IMR-90 (cell line): ENCODE results near the gene SLC27A2. TPM values are rescaled to one million over a fixed set of nuclear protein-coding genes. Genes with fewer than 3 reads are reported as not detected.

Experiments used
- ATAC-seq: fragments of 200-7000 bp; cut with Tn5 transposase; 2 replicates; pipeline ENCODE4 v1.9.1; 2020; ENCODE audit warnings: low read depth, mild to moderate bottlenecking, moderate library complexity
- BruUV-seq: library from RNA; stranded (reverse); fragments of 400-500 nt; replicated peaks from 2 replicates; lab custom pipeline; 2021; lab: Mats Ljungman, UMichigan
- CTCF ChIA-PET: fragments of 300-600 bp; formaldehyde crosslinking; extraction: SDS; loops from one replicate; lab custom pipeline; 2021; ENCODE audit warnings: antibody characterized with exemption; lab: Yijun Ruan, JAX
- POLR2A ChIA-PET: fragments of 300-600 bp; sonication (Branson Sonifier 250); formaldehyde crosslinking; loops from one replicate; lab custom pipeline; 2022; ENCODE audit warnings: antibody characterized with exemption; ENCODE audit not compliant: unreplicated experiment; lab: Charles Lee
- DNase-seq: peaks from one replicate; pipeline ENCODE4 v3.0.0; 2013
- H2AFZ ChIP-seq: replicated peaks from 2 replicates; pipeline ENCODE3; 2013; ENCODE audit warnings: low read length, mild to moderate bottlenecking; ENCODE audit not compliant: poor library complexity
- H2AK5ac ChIP-seq: 2 replicates; pipeline ENCODE4 v1.6.1; 2013; ENCODE audit warnings: low read depth, low read length, inconsistent platforms
- H2AK9ac ChIP-seq: replicated peaks from 2 replicates; pipeline ENCODE3; 2013; ENCODE audit warnings: mild to moderate bottlenecking, low read depth, low read length, moderate library complexity; ENCODE audit not compliant: poor library complexity
- H2BK120ac ChIP-seq: 2 replicates; pipeline ENCODE4 v1.6.1; 2013; ENCODE audit warnings: low read depth, low read length, inconsistent platforms
- H2BK15ac ChIP-seq: 3 replicates; pipeline ENCODE4 v1.6.1; 2013; ENCODE audit warnings: low read depth, low read length, inconsistent platforms
- H2BK20ac ChIP-seq: 2 replicates; pipeline ENCODE4 v1.6.1; 2013; ENCODE audit warnings: low read depth, mild to moderate bottlenecking, inconsistent platforms, low read length, moderate library complexity
- H2BK5ac ChIP-seq: 2 replicates; pipeline ENCODE4 v1.6.1; 2013; ENCODE audit warnings: mild to moderate bottlenecking, low read depth, low read length, inconsistent platforms; ENCODE audit not compliant: poor library complexity, severe bottlenecking
- H3K14ac ChIP-seq: replicated peaks from 2 replicates; pipeline ENCODE4 v1.6.1; 2013; ENCODE audit warnings: low read depth, low read length, inconsistent platforms
- H3K18ac ChIP-seq: 2 replicates; pipeline ENCODE4 v1.6.1; 2013; ENCODE audit warnings: low read depth, low read length, control low read depth
- H3K23ac ChIP-seq: 2 replicates; pipeline ENCODE4 v1.6.1; 2013; ENCODE audit warnings: low read depth, low read length, inconsistent platforms
- H3K27ac ChIP-seq: 2 replicates; pipeline ENCODE4 v1.5.1; 2013; ENCODE audit warnings: mild to moderate bottlenecking, control low read depth, low read length; ENCODE audit not compliant: insufficient read depth
- H3K27me3 ChIP-seq: 2 replicates; pipeline ENCODE4 v1.6.1; 2013; ENCODE audit warnings: low read length; ENCODE audit not compliant: control insufficient read depth, insufficient read depth
- H3K36me3 ChIP-seq: 2 replicates; pipeline ENCODE4 v1.6.1; 2013; ENCODE audit warnings: low read length, mixed read lengths; ENCODE audit not compliant: control insufficient read depth, insufficient read depth
- H3K4ac ChIP-seq: 2 replicates; pipeline ENCODE4 v1.6.1; 2013; ENCODE audit warnings: low read depth, low read length, inconsistent platforms
- H3K4me1 ChIP-seq: 2 replicates; pipeline ENCODE4 v1.6.1; 2013; ENCODE audit warnings: low read length, mixed read lengths; ENCODE audit not compliant: control insufficient read depth, insufficient read depth
- H3K4me2 ChIP-seq: 2 replicates; pipeline ENCODE4 v1.6.1; 2013; ENCODE audit warnings: low read depth, mild to moderate bottlenecking, control low read depth, low read length, moderate library complexity
- H3K4me3 ChIP-seq: 2 replicates; pipeline ENCODE4 v1.5.1; 2013; ENCODE audit warnings: low read depth, mild to moderate bottlenecking, control low read depth, low read length, moderate library complexity; ENCODE audit not compliant: insufficient read depth
- H3K56ac ChIP-seq: 2 replicates; pipeline ENCODE4 v1.6.1; 2013; ENCODE audit warnings: low read length, inconsistent platforms; ENCODE audit not compliant: insufficient read depth; ENCODE audit errors: extremely low read depth
- H3K79me1 ChIP-seq, 2 experiments: 2 replicates each; pipeline ENCODE4 v1.6.1; 2013; ENCODE audit warnings: low read length in 2 of 2, inconsistent platforms in 1 of 2, low read depth in 1 of 2
- H3K9ac ChIP-seq: 2 replicates; pipeline ENCODE4 v1.6.1; 2013; ENCODE audit warnings: low read depth, low read length, control low read depth
- H3K9me1 ChIP-seq: 2 replicates; pipeline ENCODE4 v1.6.1; 2013; ENCODE audit warnings: low read length, inconsistent platforms; ENCODE audit not compliant: insufficient read depth
- H3K9me3 ChIP-seq: 2 replicates; pipeline ENCODE4 v1.6.1; 2013; ENCODE audit warnings: low read length; ENCODE audit not compliant: control insufficient read depth, insufficient read depth
- H4K20me1 ChIP-seq: 2 replicates; pipeline ENCODE4 v1.6.1; 2013; ENCODE audit warnings: low read length, inconsistent platforms; ENCODE audit not compliant: insufficient read depth
- H4K5ac ChIP-seq: 2 replicates; pipeline ENCODE4 v1.6.1; 2013; ENCODE audit warnings: mild to moderate bottlenecking, low read depth, low read length, control low read depth
- H4K8ac ChIP-seq, 2 experiments: 2 replicates each; pipeline ENCODE4 v1.6.1; 2013; ENCODE audit warnings: low read depth in 2 of 2, low read length in 2 of 2, control low read depth in 1 of 2, inconsistent platforms in 1 of 2
- H4K91ac ChIP-seq: 2 replicates; pipeline ENCODE4 v1.6.1; 2013; ENCODE audit warnings: low read depth, low read length, inconsistent platforms; ENCODE audit not compliant: insufficient read depth
- CTCF ChIP-seq: conservative IDR thresholded peaks from 2 replicates; pipeline ENCODE4 v1.5.1; 2012; ENCODE audit warnings: mild to moderate bottlenecking, low read depth, low read length, improper control_type of control experiment
- MAFK ChIP-seq: IDR thresholded peaks from 2 replicates; pipeline ENCODE4 v1.6.1; 2012; ENCODE audit warnings: low read depth, low read length, improper control_type of control experiment
- MAZ ChIP-seq: IDR thresholded peaks from 2 replicates; pipeline ENCODE4 v1.6.1; 2012; ENCODE audit warnings: low read depth, mild to moderate bottlenecking, low read length, improper control_type of control experiment, moderate library complexity, borderline replicate concordance
- MXI1 ChIP-seq: IDR thresholded peaks from 2 replicates; pipeline ENCODE4 v1.6.1; 2012; ENCODE audit warnings: low read depth, mild to moderate bottlenecking, low read length, moderate library complexity, borderline replicate concordance
- POLR2A ChIP-seq: IDR thresholded peaks from 2 replicates; pipeline ENCODE4 v1.6.1; 2012; ENCODE audit warnings: mild to moderate bottlenecking, low read depth, low read length
- RFX5 ChIP-seq: IDR thresholded peaks from 2 replicates; pipeline ENCODE4 v1.8.0; 2012; ENCODE audit warnings: low read depth, mild to moderate bottlenecking, low read length, moderate library complexity
- SMC3 ChIP-seq: fragments of 150-350 bp; IDR thresholded peaks from 2 replicates; pipeline ENCODE4 v1.6.1; 2016; ENCODE audit warnings: low read depth, mild to moderate bottlenecking, antibody characterized with exemption, low read length, moderate library complexity
- USF2 ChIP-seq: fragments of 150-350 bp; IDR thresholded peaks from 2 replicates; pipeline ENCODE4 v1.6.1; 2017; ENCODE audit warnings: mild to moderate bottlenecking, antibody characterized with exemption, low read length, low read depth
- WGBS, 2 experiments: methylation state at CpG; one replicate each; pipeline versions ENCODE4 v1.1.5 to v1.1.7; 2013; ENCODE audit warnings: missing lambda C conversion rate in 2 of 2; ENCODE audit not compliant: insufficient read length in 1 of 2; ENCODE audit errors: extremely low coverage in 2 of 2; 5-methylcytosine and 5-hydroxymethylcytosine counted together
- dilution Hi-C: fragments of 300-500 bp; cut with HindIII; formaldehyde crosslinking; loops from one replicate; pipeline ENCODE4 v1.14.3; 2018; ENCODE audit warnings: low sequenced_read_pairs; ENCODE audit not compliant: unreplicated experiment
- in situ Hi-C: fragments of 300-500 bp; cut with MboI; formaldehyde crosslinking; loops from 3 replicates; pipeline ENCODE4 v1.14.3; 2019; ENCODE audit warnings: low sequenced_read_pairs, inconsistent platforms, mixed read lengths
- intact Hi-C: fragments of 100-400 bp; cut with micrococcal nuclease; formaldehyde crosslinking; loops from 2 replicates; pipeline ENCODE4 v1.10.0; 2022
- polyA plus RNA-seq, 3 experiments: library from polyadenylated mRNA; depleted of rRNA; stranded (reverse); fragments of >200 nt; gene quantifications; 2 replicates each; pipeline ENCODE4 v1.2.3, GENCODE V29; 2012; ENCODE audit warnings: low replicate concordance in 1 of 3
- total RNA-seq: library from RNA; depleted of rRNA; stranded (reverse); fragments of >200 nt; gene quantifications from 2 replicates; pipeline ENCODE4 v1.2.3, GENCODE V29; 2012

The SLC27A2 gene
- total and polyA plus RNA-seq, 2 of the 4 experiments (the other 2 are of a cell fraction) = under 0.01 TPM; not detected in 1

- no peak for TF ChIP-seq MXI1
Measured at GRCh38 chr15:50182219-50183013, 420 bp downstream of the SLC27A2 start (continued).

GRCh38 chr15:50183112-50183794, 1.3 kb downstream of the SLC27A2 start:
- no peak overlapping the region for H3K18ac ChIP-seq
- no peak overlapping the region for H2BK15ac ChIP-seq
- H3K36me3 ChIP-seq = no peaks in the 10 kb centered on the region
- H3K4me3 ChIP-seq = no peak overlapping the region
- H3K56ac ChIP-seq = no peak overlapping the region
- H3K27me3 ChIP-seq = peaks cover 43% of the 10 kb centered on the region
- no peak overlapping the region for H3K4me2 ChIP-seq
- no CpG with 5 or more reads among the region's 2 CpGs for WGBS, 2 experiments
- H3K23ac ChIP-seq = no peak overlapping the region
- H3K79me1 ChIP-seq = no peaks in the 10 kb centered on the region
- no peak overlapping the region for H4K5ac ChIP-seq
- H4K8ac ChIP-seq = no peak overlapping the region
- no peaks in the 10 kb centered on the region for H4K20me1 ChIP-seq
- H3K4ac ChIP-seq = no peak overlapping the region
- dilution Hi-C loops = no loop called here
- H3K14ac ChIP-seq = no peak overlapping the region
- DNase-seq (no peak), ATAC-seq (no peak)
- no peak overlapping the region for H3K27ac ChIP-seq
- intact Hi-C loops = no loop called here
- CTCF ChIA-PET = no interaction called here
- no peak overlapping the region for H2AK9ac ChIP-seq
- no peaks in the 10 kb centered on the region for H3K9me3 ChIP-seq
- no peaks in the 10 kb centered on the region for H3K9me1 ChIP-seq
- H3K9ac ChIP-seq = no peak overlapping the region
- peaks cover 3% of the 10 kb centered on the region; the same call in 1 of the 2 replicates for H3K4me1 ChIP-seq
- BruUV-seq = no TSS peak
- POLR2A ChIA-PET = no interaction called here
- no peak overlapping the region for H2AK5ac ChIP-seq
- no peak overlapping the region for H2AFZ ChIP-seq
- H2BK120ac ChIP-seq = no peak overlapping the region
- in situ Hi-C loops = no loop called here
- no peak overlapping the region for H2BK5ac ChIP-seq
- no peak overlapping the region for H4K91ac ChIP-seq
- no peak overlapping the region for H2BK20ac ChIP-seq
- TF ChIP-seq SMC3 (no peak), MAZ (no peak), POLR2A (no peak), CTCF (no peak), MXI1 (no peak), MAFK (no peak), USF2 (no peak), RFX5 (no peak)
